Gastroesophageal sphincter (tissue), 4 donors: ENCODE data around the gene CCNA1. TPM values are rescaled to one million over a fixed set of nuclear protein-coding genes. Genes with fewer than 3 reads are reported as not detected.

ENCODE experiments used
- ATAC-seq: fragments of 150-250 bp; one replicate; pipeline ENCODE4 v1.9.1; 2016; ENCODE audit warnings: mild to moderate bottlenecking, moderate library complexity
- H3K27ac ChIP-seq, 4 donors: fragments of 200-600 bp; sonication (generic) in 3 of 4; 1 replicate in 3 of 4; 2 replicates in 1 of 4; pipeline ENCODE4 v1.5.1; 2016 to 2019
- H3K27me3 ChIP-seq: fragments of 200-600 bp; sonication (generic); one replicate; pipeline ENCODE4 v1.5.1; 2019
- H3K36me3 ChIP-seq, 2 donors: fragments of 200-600 bp; sonication (generic); one replicate each; pipeline ENCODE4 v1.5.1; 2019; ENCODE audit warnings: control low read depth in 1 of 2
- H3K4me1 ChIP-seq, 3 donors: fragments of 200-600 bp; sonication (generic); 1 replicate in 2 of 3; 2 replicates in 1 of 3; pipeline ENCODE4 v1.5.1; 2016 to 2019; ENCODE audit warnings: control low read depth in 2 of 3
- H3K4me3 ChIP-seq, 2 donors: fragments of 200-600 bp; sonication (generic); one replicate each; pipeline ENCODE4 v1.5.1; 2019; ENCODE audit warnings: mild to moderate bottlenecking in 1 of 2, moderate library complexity in 1 of 2
- H3K9me3 ChIP-seq, 3 donors: fragments of 200-600 bp; sonication (generic); one replicate each; pipeline ENCODE4 v1.5.1; 2017 to 2019; ENCODE audit warnings: control low read depth in 2 of 3
- CTCF ChIP-seq, 4 experiments: fragments of 200-600 bp in 2 of 4; fragments of 450-650 bp in 2 of 4; sonication (generic) in 1 of 4; IDR thresholded peaks; one replicate each; pipeline ENCODE4 v1.5.1; 2017 to 2019; ENCODE audit warnings: antibody characterized with exemption in 4 of 4, mild to moderate bottlenecking in 2 of 4, moderate library complexity in 2 of 4
- EP300 ChIP-seq: sonication (generic); formaldehyde crosslinking; IDR thresholded peaks from one replicate; pipeline ENCODE4 v1.6.1; 2017; ENCODE audit warnings: antibody characterized with exemption, mild to moderate bottlenecking
- POLR2A ChIP-seq, 2 donors: fragments of 450-650 bp; IDR thresholded peaks; one replicate each; pipeline ENCODE4 v1.6.1; 2017; ENCODE audit warnings: antibody characterized with exemption in 2 of 2, mild to moderate bottlenecking in 2 of 2, moderate library complexity in 1 of 2
- POLR2AphosphoS5 ChIP-seq: sonication (generic); formaldehyde crosslinking; IDR thresholded peaks from one replicate; pipeline ENCODE4 v1.6.1; 2017; ENCODE audit warnings: antibody characterized with exemption
- WGBS, 2 donors: methylation state at CpG; one replicate each; pipeline ENCODE4 v1.1.5; 2018; ENCODE audit warnings: low coverage in 1 of 2; 5-methylcytosine and 5-hydroxymethylcytosine counted together
- total RNA-seq, 4 donors: library from RNA; depleted of rRNA; stranded (reverse); fragments of >200 nt; gene quantifications; one replicate each; pipeline ENCODE4 v1.1.0, GENCODE V29; 2016

Gene CCNA1
- total RNA-seq, 4 donors from 2014 or later = 0.49 to 2.2 TPM; not detected in 2

GRCh38 chr13:36461506-36461905, 29.2 kb downstream of the CCNA1 start:
- Histone ChIP-seq H3K27me3 (peaks cover 6% of the 10 kb centered on the region), H3K27ac (no peak overlapping the region), H3K4me3 (no peak overlapping the region), H3K9me3 (no peaks in the 10 kb centered on the region), H3K4me1 (no peaks in the 10 kb centered on the region), H3K36me3 (no peaks in the 10 kb centered on the region)
- no peak for ATAC-seq
- TF ChIP-seq CTCF (IDR thresholded peaks at IDR 0.05) (no peak), EP300 (no peak), POLR2AphosphoS5 (no peak), POLR2A (IDR thresholded peaks at IDR 0.05) (no peak)

- no peak for ATAC-seq
- Histone ChIP-seq H3K27me3 (no peaks in the 10 kb centered on the region), H3K4me3 (no peak overlapping the region), H3K9me3 (peaks cover 0 to 47% (median 0%) of the 10 kb centered on the region in 3 donors), H3K27ac (no peak overlapping the region), H3K4me1 (no peaks in the 10 kb centered on the region), H3K36me3 (no peaks in the 10 kb centered on the region)
- 71 to 88% methylated on average over 2 of the region's 2 CpGs for WGBS, 2 donors
- TF ChIP-seq EP300 = no peak
- TF ChIP-seq CTCF (IDR thresholded peaks at IDR 0.05) = no peak
- TF ChIP-seq POLR2AphosphoS5 = no peak
Observed at GRCh38 chr13:36475468-36475867, 43.2 kb downstream of the CCNA1 start.

- no peak overlapping the region for H3K27ac ChIP-seq
Observed at GRCh38 chr13:36476661-36477060, 44.4 kb downstream of the CCNA1 start.

GRCh38 chr13:36480726-36481427, 48.6 kb downstream of the CCNA1 start:
- Histone ChIP-seq H3K27ac (no peak overlapping the region), H3K9me3 (peaks cover 0 to 16% (median 0%) of the 10 kb centered on the region in 3 donors), H3K36me3 (no peaks in the 10 kb centered on the region), H3K4me3 (no peak overlapping the region), H3K27me3 (no peaks in the 10 kb centered on the region), H3K4me1 (no peaks in the 10 kb centered on the region)
- TF ChIP-seq POLR2AphosphoS5 (no peak), EP300 (no peak), CTCF (IDR thresholded peaks at IDR 0.05) (no peak), POLR2A (IDR thresholded peaks at IDR 0.05) (no peak)
- WGBS, 2 donors = 41 to 46% methylated on average over 2 of the region's 2 CpGs
- no peak for ATAC-seq

More at GRCh38 chr13:36476661-36477060, 44.4 kb downstream of the CCNA1 start:
- no peak for TF ChIP-seq CTCF (IDR thresholded peaks at IDR 0.05)
- no peak for TF ChIP-seq POLR2AphosphoS5
- no peak for TF ChIP-seq EP300
- TF ChIP-seq POLR2A (IDR thresholded peaks at IDR 0.05) = no peak
- ATAC-seq = no peak
- Histone ChIP-seq H3K9me3 (peaks cover 0 to 47% (median 0%) of the 10 kb centered on the region in 3 donors), H3K4me3 (no peak overlapping the region), H3K36me3 (no peaks in the 10 kb centered on the region), H3K4me1 (no peaks in the 10 kb centered on the region), H3K27me3 (no peaks in the 10 kb centered on the region)
- 57% methylated on average over 1 of the region's 2 CpGs; no CpG with 5 or more reads in 1 of the 2 donors for WGBS, 2 donors

GRCh38 chr13:36490055-36490454, 57.8 kb downstream of the CCNA1 start:
- TF ChIP-seq POLR2A (IDR thresholded peaks at IDR 0.05) (no peak), CTCF (IDR thresholded peaks at IDR 0.05) (no peak), EP300 (no peak), POLR2AphosphoS5 (no peak)
- Histone ChIP-seq H3K4me1 (no peaks in the 10 kb centered on the region), H3K9me3 (no peaks in the 10 kb centered on the region), H3K27me3 (no peaks in the 10 kb centered on the region), H3K4me3 (no peak overlapping the region), H3K27ac (no peak overlapping the region), H3K36me3 (no peaks in the 10 kb centered on the region)
- ATAC-seq = no peak
